H9 (cell line): Measurements from ENCODE around the gene MRPL3. TPM values are rescaled to one million over a fixed set of nuclear protein-coding genes. Genes with fewer than 3 reads are reported as not detected.

Source experiments
- DNase-seq: peaks from one replicate; pipeline ENCODE4 v3.0.0-alpha.2; 2017
- H2AFZ ChIP-seq: one replicate; pipeline ENCODE4 v1.6.1; 2013; ENCODE audit warnings: mild to moderate bottlenecking, low read length, control low read depth, moderate library complexity
- H2AK5ac ChIP-seq: 2 replicates; pipeline ENCODE4 v1.6.1; 2013; ENCODE audit warnings: low read length, control low read depth, mixed read lengths; ENCODE audit not compliant: insufficient read length
- H2BK120ac ChIP-seq: one replicate; pipeline ENCODE4 v1.6.1; 2013; ENCODE audit warnings: low read depth, mild to moderate bottlenecking, low read length, control low read depth, inconsistent platforms; ENCODE audit not compliant: poor library complexity, severe bottlenecking
- H2BK12ac ChIP-seq: 2 replicates; pipeline ENCODE4 v1.6.1; 2013; ENCODE audit warnings: low read length, control low read depth, mixed read lengths, low read depth; ENCODE audit not compliant: insufficient read length
- H2BK15ac ChIP-seq: 2 replicates; pipeline ENCODE4 v1.6.1; 2013; ENCODE audit warnings: low read depth, low read length, control low read depth
- H2BK20ac ChIP-seq: one replicate; pipeline ENCODE4 v1.6.1; 2013; ENCODE audit warnings: low read depth, mild to moderate bottlenecking, low read length, control low read depth, inconsistent platforms; ENCODE audit not compliant: poor library complexity, severe bottlenecking
- H2BK5ac ChIP-seq: 2 replicates; pipeline ENCODE4 v1.6.1; 2013; ENCODE audit warnings: low read length, control low read depth, mixed read lengths; ENCODE audit not compliant: insufficient read length
- H3K14ac ChIP-seq: 2 replicates; pipeline ENCODE4 v1.6.1; 2013; ENCODE audit warnings: low read length, control low read depth; ENCODE audit not compliant: insufficient read depth
- H3K18ac ChIP-seq: 2 replicates; pipeline ENCODE4 v1.6.1; 2013; ENCODE audit warnings: low read depth, mild to moderate bottlenecking, mixed read lengths, low read length, control low read depth; ENCODE audit not compliant: insufficient read length
- H3K23ac ChIP-seq: 2 replicates; pipeline ENCODE4 v1.6.1; 2013; ENCODE audit warnings: low read length, control low read depth, mixed read lengths, low read depth; ENCODE audit not compliant: insufficient read length
- H3K23me2 ChIP-seq: 2 replicates; pipeline ENCODE4 v1.6.1; 2013; ENCODE audit warnings: low read depth, mild to moderate bottlenecking, mixed read lengths, low read length, control low read depth; ENCODE audit not compliant: insufficient read length, poor library complexity, severe bottlenecking
- H3K27ac ChIP-seq: 2 replicates; pipeline ENCODE4 v1.5.1; 2013; ENCODE audit warnings: low read length, control low read depth, mixed read lengths, low read depth; ENCODE audit not compliant: insufficient read length
- H3K27me3 ChIP-seq: 2 replicates; pipeline ENCODE4 v1.6.1; 2013; ENCODE audit warnings: low read length, control low read depth, inconsistent platforms; ENCODE audit not compliant: insufficient read depth
- H3K4ac ChIP-seq: 2 replicates; pipeline ENCODE4 v1.6.1; 2013; ENCODE audit warnings: low read depth, mild to moderate bottlenecking, control low read depth, inconsistent platforms, low read length, moderate library complexity
- H3K4me1 ChIP-seq: 2 replicates; pipeline ENCODE4 v1.6.1; 2013; ENCODE audit warnings: low read length, control low read depth, inconsistent platforms; ENCODE audit not compliant: insufficient read depth
- H3K4me2 ChIP-seq: 2 replicates; pipeline ENCODE4 v1.6.1; 2013; ENCODE audit warnings: low read length, control low read depth, mixed read lengths; ENCODE audit not compliant: insufficient read length, insufficient read depth
- H3K56ac ChIP-seq: 2 replicates; pipeline ENCODE4 v1.6.1; 2013; ENCODE audit warnings: low read depth, mild to moderate bottlenecking, mixed read lengths, low read length, control low read depth; ENCODE audit not compliant: insufficient read length
- H3K79me1 ChIP-seq: 2 replicates; pipeline ENCODE4 v1.6.1; 2013; ENCODE audit warnings: low read depth, mild to moderate bottlenecking, moderate library complexity, low read length, control low read depth, inconsistent platforms; ENCODE audit not compliant: insufficient read depth, poor library complexity, severe bottlenecking
- H3K79me2 ChIP-seq: 2 replicates; pipeline ENCODE4 v1.6.1; 2013; ENCODE audit warnings: low read length, control low read depth, inconsistent platforms; ENCODE audit not compliant: insufficient read depth
- H3K9ac ChIP-seq: 2 replicates; pipeline ENCODE4 v1.6.1; 2013; ENCODE audit warnings: low read length, control low read depth, mixed read lengths; ENCODE audit not compliant: insufficient read length; ENCODE audit errors: extremely low read depth
- H3K9me3 ChIP-seq: one replicate; pipeline ENCODE4 v1.6.1; 2013; ENCODE audit warnings: low read depth, low read length, inconsistent platforms; ENCODE audit not compliant: control insufficient read depth
- H3T11ph ChIP-seq: one replicate; pipeline ENCODE4 v1.6.1; 2013; ENCODE audit warnings: mild to moderate bottlenecking, low read length, control low read depth, inconsistent platforms
- H4K20me1 ChIP-seq: one replicate; pipeline ENCODE4 v1.6.1; 2013; ENCODE audit not compliant: control insufficient read depth, insufficient read length, insufficient read depth
- H4K5ac ChIP-seq: 2 replicates; pipeline ENCODE4 v1.6.1; 2013; ENCODE audit warnings: low read depth, mild to moderate bottlenecking, mixed read lengths, low read length, control low read depth; ENCODE audit not compliant: insufficient read length
- H4K8ac ChIP-seq: replicated peaks from 2 replicates; pipeline ENCODE4 v1.6.1; 2013; ENCODE audit warnings: low read length, control low read depth, mixed read lengths, low read depth; ENCODE audit not compliant: insufficient read length
- H4K91ac ChIP-seq: 2 replicates; pipeline ENCODE4 v1.6.1; 2013; ENCODE audit warnings: low read depth, mild to moderate bottlenecking, moderate library complexity, mixed read lengths, low read length, control low read depth; ENCODE audit not compliant: insufficient read length
- H3K27ac Mint-ChIP-seq, 3 experiments: 2 replicates in 2 of 3; 3 replicates in 1 of 3; pipeline ENCODE4 v1.8.0; 2020 to 2021; ENCODE audit warnings: mixed read lengths in 3 of 3, mild to moderate bottlenecking in 1 of 3, moderate library complexity in 1 of 3
- H3K27me3 Mint-ChIP-seq: 2 replicates; pipeline ENCODE4 v1.8.0; 2021; ENCODE audit warnings: low read depth, mild to moderate bottlenecking, moderate library complexity, mixed read lengths
- H3K36me3 Mint-ChIP-seq, 3 experiments: 2 replicates in 2 of 3; 3 replicates in 1 of 3; pipeline ENCODE4 v1.8.0; 2020 to 2021; ENCODE audit warnings: low read depth in 3 of 3, mixed read lengths in 3 of 3; ENCODE audit not compliant: insufficient read depth in 1 of 3
- H3K4me1 Mint-ChIP-seq, 2 experiments: 2 replicates each; pipeline ENCODE4 v1.8.0; 2020; ENCODE audit warnings: mixed read lengths in 2 of 2
- H3K4me3 Mint-ChIP-seq, 2 experiments: 2 replicates in 1 of 2; 3 replicates in 1 of 2; pipeline ENCODE4 v1.8.0; 2020 to 2021; ENCODE audit warnings: mild to moderate bottlenecking in 2 of 2, mixed read lengths in 2 of 2, moderate library complexity in 1 of 2
- H3K9me3 Mint-ChIP-seq, 2 experiments: 2 replicates in 1 of 2; 3 replicates in 1 of 2; pipeline ENCODE4 v1.8.0; 2020; ENCODE audit warnings: mild to moderate bottlenecking in 2 of 2, mixed read lengths in 2 of 2, moderate library complexity in 1 of 2
- CTCF ChIP-seq: fragments of 200-600 bp; sonication (generic); conservative IDR thresholded peaks from 3 replicates; pipeline ENCODE4 v1.8.0; 2021; ENCODE audit warnings: antibody characterized with exemption, mild to moderate bottlenecking
- WGBS: extraction: QIAGEN DNeasy Blood & Tissue Kit; methylation state at CpG from one replicate; pipeline ENCODE4 v1.1.7; 2013; ENCODE audit warnings: missing lambda C conversion rate, low lambda C conversion rate, mixed read lengths; ENCODE audit not compliant: insufficient read length; ENCODE audit errors: extremely low coverage; 5-methylcytosine and 5-hydroxymethylcytosine counted together
- total RNA-seq: library from RNA; stranded (reverse); gene quantifications from 2 replicates; pipeline ENCODE4 v1.2.1, GENCODE V29; 2021

MRPL3 gene
- total RNA-seq, 1 experiment from 2014 or later, result 154 TPM

GRCh38 chr3:131535596-131535995 lies 32.8 kb upstream of the MRPL3 start:
- H3K27me3 ChIP-seq, result no peaks in the 10 kb centered on the region
- no peak overlapping the region for H2BK12ac ChIP-seq
- Mint-ChIP-seq H3K36me3 (no peaks in the 10 kb centered on the region), H3K9me3 (no peaks in the 10 kb centered on the region), H3K4me1 (peaks cover 18 to 22% of the 10 kb centered on the region in 2 experiments), H3K4me3 (no peak overlapping the region), H3K27me3 (no peaks in the 10 kb centered on the region), H3K27ac (0 out of 7 replicates have a peak overlapping the region, but pooled peaks of 1 of the 3 experiments have one; percentile 18)
- no peak overlapping the region for H3K9ac ChIP-seq
- peaks cover 6% of the 10 kb centered on the region; the same call in 1 of the 2 replicates for H3K4me1 ChIP-seq
- no peaks in the 10 kb centered on the region for H3K23me2 ChIP-seq
- no peak overlapping the region for H3T11ph ChIP-seq
- no peak overlapping the region for H3K14ac ChIP-seq
- no peak overlapping the region for H2BK120ac ChIP-seq
- H3K79me2 ChIP-seq, result no peaks in the 10 kb centered on the region
- H3K27ac ChIP-seq, result no peak overlapping the region
- WGBS, result no CpG with 5 or more reads among the region's 2 CpGs
- H2AK5ac ChIP-seq, result no peak overlapping the region
- no peak for DNase-seq
- no peak overlapping the region for H2BK15ac ChIP-seq
- H2AFZ ChIP-seq, result no peak overlapping the region
- no peak for TF ChIP-seq CTCF
- no peak overlapping the region for H3K4ac ChIP-seq
- H4K5ac ChIP-seq, result no peak overlapping the region
- H3K9me3 ChIP-seq, result no peaks in the 10 kb centered on the region
- H3K23ac ChIP-seq, result no peak overlapping the region
- H3K18ac ChIP-seq, result no peak overlapping the region
- H4K91ac ChIP-seq, result no peak overlapping the region
- no peak overlapping the region for H3K56ac ChIP-seq
- no peak overlapping the region for H4K8ac ChIP-seq
- peak overlapping the region; percentile 36 for H3K4me2 ChIP-seq
- no peaks in the 10 kb centered on the region for H3K79me1 ChIP-seq
- no peaks in the 10 kb centered on the region for H4K20me1 ChIP-seq
- no peak overlapping the region for H2BK5ac ChIP-seq
- H2BK20ac ChIP-seq, result no peak overlapping the region
